Measurements from ENCODE around the gene CDK17.

The CDK17 gene

DNA sequence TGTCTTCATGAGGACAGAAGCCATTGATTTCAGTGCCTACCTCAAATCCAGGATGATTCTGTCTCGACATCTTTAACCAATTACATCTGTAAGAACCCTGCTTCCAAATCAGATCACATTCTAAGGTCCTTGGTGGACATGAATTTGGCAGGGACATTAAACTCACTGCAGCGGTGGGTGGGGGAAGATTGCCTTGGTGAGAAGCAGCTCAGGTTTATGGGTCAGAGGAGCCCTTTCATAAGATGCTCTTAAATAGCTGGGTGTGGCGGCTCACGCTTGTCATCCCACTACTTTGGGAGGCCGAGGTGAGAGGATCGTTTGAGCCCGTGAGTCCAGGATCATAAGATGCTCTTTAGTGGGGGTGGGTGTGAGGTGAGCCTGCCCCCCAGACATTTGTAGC, 163.2 kb downstream of the CDK17 start:
- Histone ChIP-seq H3K4me1 (ENCODE audit: insufficient read depth, low read length, poor library complexity, severe bottlenecking) (peaks cover 12% of the 10 kb centered on the region), H3K4me3 (ENCODE audit: low read length, poor library complexity, severe bottlenecking) (no peak overlapping the region), H3K9ac (ENCODE audit: low read depth, low read length, poor library complexity, severe bottlenecking) (no peak overlapping the region), H3K36me3 (ENCODE audit: insufficient read depth, low read length) (peaks cover 54% of the 10 kb centered on the region; the same call in 1 of the 2 replicates), H3K79me2 (ENCODE audit: insufficient read depth, low read length) (peaks cover 75% of the 10 kb centered on the region), H3K27me3 (ENCODE audit: insufficient read depth, low read length, poor library complexity, severe bottlenecking) (no peaks in the 10 kb centered on the region), H3K9me3 (ENCODE audit: insufficient read depth, low read depth, low read length) (no peaks in the 10 kb centered on the region), H3F3A (ENCODE audit: low read depth) (no peaks in the 10 kb centered on the region), H3K9me2 (replicated peaks; ENCODE audit: low read depth, low read length) (no peaks in the 10 kb centered on the region), H4K20me1 (ENCODE audit: insufficient read depth, low read length, poor library complexity, severe bottlenecking) (peaks cover 32% of the 10 kb centered on the region), H2AFZ (ENCODE audit: low read length) (no peak overlapping the region), H3K4me2 (ENCODE audit: low read depth, low read length, poor library complexity, severe bottlenecking) (no peak overlapping the region)
- TF ChIP-seq, protein P1, sequence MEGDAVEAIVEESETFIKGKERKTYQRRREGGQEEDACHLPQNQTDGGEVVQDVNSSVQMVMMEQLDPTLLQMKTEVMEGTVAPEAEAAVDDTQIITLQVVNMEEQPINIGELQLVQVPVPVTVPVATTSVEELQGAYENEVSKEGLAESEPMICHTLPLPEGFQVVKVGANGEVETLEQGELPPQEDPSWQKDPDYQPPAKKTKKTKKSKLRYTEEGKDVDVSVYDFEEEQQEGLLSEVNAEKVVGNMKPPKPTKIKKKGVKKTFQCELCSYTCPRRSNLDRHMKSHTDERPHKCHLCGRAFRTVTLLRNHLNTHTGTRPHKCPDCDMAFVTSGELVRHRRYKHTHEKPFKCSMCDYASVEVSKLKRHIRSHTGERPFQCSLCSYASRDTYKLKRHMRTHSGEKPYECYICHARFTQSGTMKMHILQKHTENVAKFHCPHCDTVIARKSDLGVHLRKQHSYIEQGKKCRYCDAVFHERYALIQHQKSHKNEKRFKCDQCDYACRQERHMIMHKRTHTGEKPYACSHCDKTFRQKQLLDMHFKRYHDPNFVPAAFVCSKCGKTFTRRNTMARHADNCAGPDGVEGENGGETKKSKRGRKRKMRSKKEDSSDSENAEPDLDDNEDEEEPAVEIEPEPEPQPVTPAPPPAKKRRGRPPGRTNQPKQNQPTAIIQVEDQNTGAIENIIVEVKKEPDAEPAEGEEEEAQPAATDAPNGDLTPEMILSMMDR (conservative IDR thresholded peaks at IDR 0.05; ENCODE audit: low read length) = no peak
- no peak for TF ChIP-seq EZH2phosphoT487 (IDR thresholded peaks at IDR 0.05; ENCODE audit: borderline replicate concordance)

DNA sequence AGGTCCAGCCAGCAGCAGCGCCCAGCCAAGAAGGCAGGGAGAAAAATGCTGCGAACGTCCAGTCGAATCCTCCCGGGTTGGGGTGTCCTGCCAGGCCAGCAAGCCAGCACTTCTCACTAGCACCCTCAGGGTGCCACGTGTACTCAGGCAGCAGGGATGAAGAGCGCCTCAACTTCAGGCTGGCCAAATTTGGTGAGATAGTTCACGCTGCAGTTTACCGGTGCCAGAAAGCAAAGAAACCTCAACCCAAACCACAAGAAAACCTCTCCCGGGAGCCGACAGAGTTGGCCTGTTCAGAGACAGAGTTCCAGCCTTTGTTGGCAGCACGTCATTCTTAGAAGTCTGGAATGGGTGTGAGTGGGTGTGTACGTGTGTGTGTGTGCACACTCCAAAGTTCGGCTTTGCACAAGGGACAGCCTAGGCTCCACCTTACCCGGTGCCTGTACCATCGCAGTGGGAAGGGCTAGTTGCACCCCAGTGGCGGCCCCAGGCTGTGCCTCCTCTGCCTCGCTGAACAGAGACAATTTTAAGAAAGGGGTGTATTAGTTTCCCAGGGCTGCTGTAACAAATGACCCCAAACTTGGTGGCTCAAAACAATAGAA, 163.9 kb downstream of the CDK17 start:
- Histone ChIP-seq H2AFZ (ENCODE audit: low read length) (no peak overlapping the region), H3K9me2 (replicated peaks; ENCODE audit: low read depth, low read length) (no peaks in the 10 kb centered on the region), H3K9me3 (ENCODE audit: insufficient read depth, low read depth, low read length) (no peaks in the 10 kb centered on the region), H3K4me2 (ENCODE audit: low read depth, low read length, poor library complexity, severe bottlenecking) (no peak overlapping the region), H4K20me1 (ENCODE audit: insufficient read depth, low read length, poor library complexity, severe bottlenecking) (peaks cover 27% of the 10 kb centered on the region), H3K4me1 (ENCODE audit: insufficient read depth, low read length, poor library complexity, severe bottlenecking) (peaks cover 12% of the 10 kb centered on the region), H3K9ac (ENCODE audit: low read depth, low read length, poor library complexity, severe bottlenecking) (no peak overlapping the region), H3K27me3 (ENCODE audit: insufficient read depth, low read length, poor library complexity, severe bottlenecking) (no peaks in the 10 kb centered on the region), H3K79me2 (ENCODE audit: insufficient read depth, low read length) (peaks cover 82% of the 10 kb centered on the region), H3F3A (ENCODE audit: low read depth) (no peaks in the 10 kb centered on the region), H3K36me3 (ENCODE audit: insufficient read depth, low read length) (peaks cover 47% of the 10 kb centered on the region; the same call in 1 of the 2 replicates), H3K4me3 (ENCODE audit: low read length, poor library complexity, severe bottlenecking) (no peak overlapping the region)
- TF ChIP-seq, protein P1 (conservative IDR thresholded peaks at IDR 0.05; ENCODE audit: low read length) = no peak
- no peak for TF ChIP-seq EZH2phosphoT487 (IDR thresholded peaks at IDR 0.05; ENCODE audit: borderline replicate concordance)

DNA sequence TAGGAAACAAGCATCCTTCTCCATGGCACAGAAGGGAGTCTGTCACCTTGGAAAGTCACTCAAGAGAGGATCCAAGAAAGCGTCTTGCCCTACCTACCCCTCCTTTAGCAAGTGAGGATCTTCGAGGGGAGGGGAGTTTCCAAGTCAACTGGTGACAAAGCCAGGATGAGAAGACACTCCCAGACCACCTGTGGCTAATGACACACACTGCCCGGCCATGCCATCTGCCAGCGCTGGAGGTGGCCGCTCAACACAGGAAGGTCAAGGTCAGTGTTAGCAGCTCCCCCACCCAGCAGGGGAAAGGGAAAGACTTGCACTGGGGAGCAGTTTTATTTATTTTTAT, 164.8 kb downstream of the CDK17 start:
- H3K4me2 ChIP-seq (ENCODE audit: low read depth, low read length, poor library complexity, severe bottlenecking) = no peak overlapping the region
- H4K20me1 ChIP-seq (ENCODE audit: insufficient read depth, low read length, poor library complexity, severe bottlenecking) = peaks cover 27% of the 10 kb centered on the region
- H3K36me3 ChIP-seq (ENCODE audit: insufficient read depth, low read length) = peaks cover 39% of the 10 kb centered on the region; the same call in 1 of the 2 replicates
- H3K27me3 ChIP-seq (ENCODE audit: insufficient read depth, low read length, poor library complexity, severe bottlenecking) = no peaks in the 10 kb centered on the region
- H3K9me3 ChIP-seq (ENCODE audit: insufficient read depth, low read depth, low read length) = no peaks in the 10 kb centered on the region
- H2AFZ ChIP-seq (ENCODE audit: low read length) = no peak overlapping the region
- H3K4me1 ChIP-seq (ENCODE audit: insufficient read depth, low read length, poor library complexity, severe bottlenecking) = peaks cover 12% of the 10 kb centered on the region
- TF ChIP-seq EZH2phosphoT487 (IDR thresholded peaks at IDR 0.05; ENCODE audit: borderline replicate concordance) = no peak
- TF ChIP-seq, protein P1 (conservative IDR thresholded peaks at IDR 0.05; ENCODE audit: low read length) = no peak
- H3K9me2 ChIP-seq (replicated peaks; ENCODE audit: low read depth, low read length) = no peaks in the 10 kb centered on the region
- H3K9ac ChIP-seq (ENCODE audit: low read depth, low read length, poor library complexity, severe bottlenecking) = no peak overlapping the region
- H3K79me2 ChIP-seq (ENCODE audit: insufficient read depth, low read length) = peaks cover 85% of the 10 kb centered on the region
- no peak overlapping the region for H3K4me3 ChIP-seq (ENCODE audit: low read length, poor library complexity, severe bottlenecking)
- H3F3A ChIP-seq (ENCODE audit: low read depth) = no peaks in the 10 kb centered on the region
